ENCODE measurements around the gene SV2B.

DNA sequence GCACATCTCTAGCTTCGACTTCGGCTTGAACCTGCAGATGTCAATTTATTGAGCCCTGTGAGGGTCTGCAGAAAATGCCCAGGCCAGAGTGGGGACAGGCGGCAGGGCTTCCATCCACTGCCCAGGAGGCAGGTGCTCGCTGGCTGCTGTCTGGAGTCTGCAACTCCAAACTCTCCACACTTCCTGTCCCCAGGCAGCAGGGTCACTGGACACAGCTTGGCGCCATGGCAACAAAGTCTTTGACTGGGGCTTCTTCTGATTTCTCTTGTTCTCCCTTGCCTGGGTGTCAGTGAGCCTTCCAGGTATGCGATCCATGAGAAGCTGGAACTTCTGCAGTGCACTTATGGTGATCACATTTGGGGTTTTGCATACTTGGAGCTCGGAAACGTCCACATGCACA is 33.5 kb downstream of the SV2B start:
- TF ChIP-seq CTCF (IDR thresholded peaks at IDR 0.05) (no peak), EZH2 (IDR thresholded peaks at IDR 0.05; ENCODE audit: borderline replicate concordance, insufficient read depth, low read depth, low read length, poor library complexity, severe bottlenecking) (no peak)

All from B cell (primary cell).